NOMO-1 (cell line): ENCODE data around the gene UBTD2.
A peak's percentile ranks its signal among the peaks of the same experiment; 100 is the strongest.
"Not testable (repeated sequence)": the region's sequence is repeated elsewhere in the genome, so short reads cannot be mapped to it uniquely, and the experiment has no call there.

Source experiments
- DNase-seq, 2 experiments: peaks; one replicate each; lab custom pipeline; 2025; ENCODE audit not compliant: unreplicated experiment in 2 of 2; lab: John Stamatoyannopoulos, UW

The UBTD2 gene, protein sequence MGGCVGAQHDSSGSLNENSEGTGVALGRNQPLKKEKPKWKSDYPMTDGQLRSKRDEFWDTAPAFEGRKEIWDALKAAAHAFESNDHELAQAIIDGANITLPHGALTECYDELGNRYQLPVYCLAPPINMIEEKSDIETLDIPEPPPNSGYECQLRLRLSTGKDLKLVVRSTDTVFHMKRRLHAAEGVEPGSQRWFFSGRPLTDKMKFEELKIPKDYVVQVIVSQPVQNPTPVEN

DNA sequence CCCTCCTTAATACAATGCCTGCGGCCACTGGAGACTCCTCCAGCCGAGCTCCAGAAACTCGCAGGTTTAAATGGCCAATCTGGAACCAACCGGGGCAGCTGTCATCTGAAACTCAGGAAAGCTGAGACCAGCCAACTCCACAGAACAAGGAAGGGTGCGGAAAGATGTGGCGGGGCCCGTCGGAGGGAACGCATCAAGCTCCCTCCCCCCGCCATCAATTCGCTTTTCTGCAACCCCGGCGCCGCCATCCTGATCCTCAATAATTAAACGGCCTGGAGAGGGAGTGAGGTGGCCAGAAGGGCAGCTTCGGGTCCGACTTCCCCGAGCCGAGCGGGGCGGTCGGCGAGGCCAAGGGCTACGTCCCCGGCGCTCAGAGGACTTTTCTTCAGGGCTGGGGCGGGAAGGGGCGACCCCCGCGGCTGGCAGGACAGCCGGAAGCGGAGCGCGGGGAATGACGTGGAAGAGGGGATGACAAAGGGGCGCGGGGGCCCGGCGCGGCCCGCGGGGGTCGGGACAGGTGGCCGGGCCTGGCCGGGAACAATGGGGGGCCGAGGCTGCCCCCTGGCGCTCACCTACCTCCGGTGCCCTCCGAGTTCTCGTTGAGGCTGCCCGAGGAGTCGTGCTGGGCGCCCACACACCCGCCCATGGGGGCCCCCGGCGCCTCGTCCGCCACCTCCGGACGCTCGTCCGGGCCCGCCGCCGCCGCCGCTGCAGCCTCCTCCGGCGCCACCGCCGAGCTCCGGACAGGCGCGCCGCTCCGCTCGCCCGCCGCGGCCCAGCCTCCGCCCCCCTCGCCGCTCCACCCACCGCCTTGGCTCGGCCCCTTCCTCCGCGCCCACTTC is at the start of gene UBTD2:
UBTD2 (minus strand) TSS at position 745 of the 842 bp plus-strand sequence; CDS start at position 646, 99 bp downstream.
- DNase-seq, result peak; percentile 78 to 87

DNA sequence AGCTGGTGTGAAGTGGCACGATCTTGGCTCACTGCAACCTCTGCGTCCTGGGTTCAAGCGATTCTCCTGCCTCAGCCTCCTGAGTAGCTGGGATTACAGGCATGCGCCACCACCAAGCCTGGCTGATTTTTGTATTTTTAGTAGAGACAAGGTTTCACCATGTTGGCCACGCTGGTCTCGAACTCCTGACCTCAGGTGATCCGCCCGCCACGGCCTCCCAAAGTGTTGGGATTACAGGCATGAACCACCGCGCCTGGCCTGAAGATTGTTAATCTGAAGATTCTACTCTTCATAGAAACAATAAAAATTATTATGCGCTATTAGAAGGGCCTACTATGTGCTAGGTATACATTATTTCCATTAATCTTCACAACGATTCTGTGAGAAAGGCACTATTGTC is 43.3 kb upstream of the UBTD2 start:
- not testable (repeated sequence) for DNase-seq

GRCh38 chr5:172325452-172325851 is 41.9 kb upstream of the UBTD2 start:
- DNase-seq, result no peak

DNA sequence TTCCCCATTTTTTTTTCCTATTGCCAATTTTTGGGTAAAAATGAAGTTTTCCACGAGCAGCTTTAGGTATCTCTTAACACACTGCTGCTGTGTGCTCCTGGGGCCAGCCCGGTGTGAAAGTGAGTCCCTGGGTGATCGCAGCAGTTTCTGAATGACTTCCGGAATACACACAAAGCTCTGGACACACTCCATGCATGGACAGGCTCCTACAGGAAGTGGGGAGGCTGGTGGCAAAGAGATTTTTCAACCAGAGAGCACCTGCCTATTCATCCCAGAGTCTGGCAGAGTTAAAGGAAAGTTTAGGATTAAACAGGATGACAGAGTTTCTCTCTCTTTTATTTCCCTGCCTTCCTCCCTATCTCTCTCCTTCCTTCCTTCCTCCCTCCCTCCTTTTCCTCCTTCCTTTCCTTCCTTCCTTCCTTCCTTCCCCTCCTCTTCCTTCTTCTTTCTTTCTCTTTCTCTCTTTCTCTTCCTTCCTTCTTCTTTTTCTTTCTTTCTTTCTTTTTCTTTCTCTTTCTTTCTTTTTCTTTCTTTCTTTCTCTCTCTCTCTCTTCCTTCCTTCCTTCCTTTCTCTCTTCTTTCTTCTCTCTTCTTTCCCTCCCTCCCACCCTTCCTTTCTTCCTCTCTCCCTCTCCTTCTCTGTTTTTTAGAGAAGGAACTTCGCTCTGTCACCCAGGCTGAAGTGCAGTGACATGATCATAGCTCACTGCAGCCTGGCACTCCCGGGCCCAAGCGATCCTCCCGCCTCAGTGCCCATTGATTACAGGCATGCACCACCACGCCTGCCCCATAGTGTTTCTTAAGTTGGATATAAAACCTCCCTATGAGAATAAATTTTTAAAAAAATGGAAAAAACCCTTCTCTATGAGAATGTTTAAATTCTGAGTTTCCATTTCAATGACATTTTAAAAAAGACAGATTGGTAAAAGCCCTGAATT is 38.7 kb upstream of the UBTD2 start:
- DNase-seq, result no peak

DNA sequence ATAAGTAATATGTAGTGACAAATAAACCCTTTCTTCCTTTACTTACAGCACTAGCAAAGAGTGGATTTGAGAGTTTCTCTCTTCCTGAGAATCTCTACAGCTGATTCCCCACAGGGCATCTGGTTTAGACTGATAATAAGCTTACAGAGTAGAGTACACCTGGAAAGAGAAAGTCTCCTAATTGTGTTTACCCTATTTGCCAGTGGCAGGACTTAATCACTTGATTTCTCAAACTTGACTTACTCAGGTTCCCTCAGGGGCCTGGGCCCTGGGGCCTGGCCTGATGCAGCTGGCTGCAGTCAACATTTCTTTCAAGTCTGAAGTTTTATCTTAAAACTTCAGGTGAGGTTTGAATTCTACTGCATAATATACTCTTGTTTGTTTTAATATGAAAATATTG is 38.0 kb upstream of the UBTD2 start:
- no peak for DNase-seq

- DNase-seq, result no peak
Observed at GRCh38 chr5:172319708-172320441, 36.3 kb upstream of the UBTD2 start.

DNA sequence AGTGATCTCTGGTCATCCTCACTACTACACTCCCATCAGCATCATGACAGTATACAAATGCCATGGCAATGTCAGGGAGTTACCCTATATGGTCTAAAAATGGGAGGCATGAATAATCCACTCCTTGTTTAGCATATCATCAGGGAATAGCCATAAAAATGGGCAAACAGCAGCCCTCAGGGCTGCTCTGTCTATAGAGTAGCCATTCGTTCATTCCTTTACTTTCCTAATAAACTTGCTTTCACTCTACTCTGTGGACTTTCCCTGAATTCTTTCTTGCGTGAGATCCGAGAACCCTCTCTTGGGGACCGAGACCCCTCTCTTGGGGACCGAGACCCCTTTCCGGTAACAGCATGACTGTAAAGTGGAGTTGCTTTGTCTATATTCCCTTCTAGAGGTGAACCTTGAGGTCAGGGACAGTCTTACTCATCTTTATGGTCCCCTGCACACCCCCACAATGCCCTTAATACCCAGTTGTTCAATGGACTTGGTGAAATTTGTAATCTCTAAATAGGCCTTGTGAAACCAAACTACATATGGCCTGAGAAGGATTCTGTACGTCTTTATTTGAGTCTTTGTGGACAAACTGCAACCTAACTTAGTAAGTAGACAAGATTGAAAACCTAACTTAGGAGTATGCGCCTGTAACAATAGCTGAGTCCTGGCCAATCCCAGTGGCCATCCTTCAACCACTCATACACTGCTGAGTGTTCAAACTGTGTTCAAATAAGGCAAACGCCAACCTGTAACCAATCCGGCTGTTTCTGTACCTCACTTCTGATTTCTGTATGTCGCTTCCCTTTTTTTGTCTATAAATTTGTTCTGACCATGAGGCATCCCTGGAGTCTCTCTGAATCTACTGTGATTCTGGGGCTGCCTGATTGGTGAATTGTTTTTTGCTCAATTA is 32.3 kb upstream of the UBTD2 start:
- DNase-seq, result no peak

DNA sequence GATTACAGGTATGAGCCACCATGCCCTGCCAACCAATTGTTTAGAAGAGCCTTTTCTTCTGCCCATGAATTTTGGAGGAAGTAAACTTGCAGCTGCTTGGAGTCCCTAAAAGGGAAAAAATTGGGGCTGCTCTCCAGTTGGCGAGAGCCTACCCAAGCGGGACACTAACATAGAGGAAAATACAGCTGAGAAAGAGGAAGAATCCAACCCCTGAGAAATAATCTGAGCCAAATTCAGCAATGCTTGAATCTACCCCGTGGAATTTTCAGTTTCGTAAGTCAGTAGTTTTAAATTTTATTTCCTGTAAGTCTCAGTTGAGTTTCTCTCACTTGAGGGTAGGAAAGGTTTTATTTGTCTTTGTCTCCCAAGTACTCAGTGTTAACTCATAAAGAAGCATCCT is 30.4 kb upstream of the UBTD2 start:
- no peak for DNase-seq

DNA sequence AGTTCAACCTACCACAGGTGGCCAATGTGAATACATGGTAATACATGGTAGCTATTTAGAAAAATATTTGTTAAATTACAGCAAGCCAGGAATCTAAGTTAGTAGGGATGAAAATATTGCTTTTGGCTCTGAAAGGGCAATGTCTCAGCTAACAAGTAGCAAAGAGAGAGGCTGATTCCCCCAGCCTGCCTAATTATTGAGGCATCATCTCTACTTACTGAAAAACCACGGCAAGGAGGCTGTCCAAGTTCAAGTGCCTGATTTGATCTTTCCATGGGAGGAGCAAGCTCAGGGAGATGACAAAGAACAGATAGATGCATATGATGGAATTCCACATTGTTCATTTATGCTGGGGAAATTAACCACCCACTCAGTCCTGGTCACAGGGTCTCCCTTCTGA is 28.7 kb upstream of the UBTD2 start:
- DNase-seq, result no peak

GRCh38 chr5:172311605-172312004 is 28.0 kb upstream of the UBTD2 start:
- DNase-seq, result no peak

DNA sequence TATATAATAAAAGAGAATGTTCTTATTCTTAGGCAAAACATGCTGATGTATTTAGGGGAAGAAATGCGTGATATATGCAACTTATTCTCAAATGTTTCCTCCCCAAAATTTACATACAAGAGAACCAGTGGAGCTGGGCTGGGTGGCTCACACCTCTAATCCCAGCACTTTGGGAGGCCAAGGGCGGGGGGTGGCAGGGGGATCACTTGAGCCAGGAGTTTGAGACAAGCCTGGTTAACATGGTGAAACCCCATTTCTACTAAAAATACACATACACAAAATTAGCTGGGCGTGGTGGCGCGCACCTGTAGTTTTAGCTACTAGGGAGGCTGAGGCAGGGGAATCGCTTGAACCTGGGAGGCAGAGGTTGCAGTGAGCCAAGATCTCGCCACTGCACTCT is 27.5 kb upstream of the UBTD2 start:
- DNase-seq, result no peak

DNA sequence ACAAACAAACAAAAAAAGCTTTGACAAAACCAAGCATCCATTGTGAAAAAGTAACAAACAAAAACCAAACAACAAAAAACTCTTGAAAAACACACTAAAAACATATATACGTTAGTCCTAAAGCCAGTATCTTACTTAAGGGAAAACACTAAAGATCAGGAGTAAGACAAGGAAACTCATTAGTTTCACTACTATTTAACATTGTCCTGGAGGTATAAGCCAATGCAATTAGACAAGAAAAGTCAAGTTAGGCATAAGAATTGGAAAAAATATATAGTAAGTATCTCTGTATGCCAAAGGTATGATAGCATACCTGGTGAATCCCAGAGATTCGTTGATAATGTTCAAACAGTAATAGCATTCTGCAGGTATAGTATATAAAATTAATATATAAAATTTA is 21.8 kb upstream of the UBTD2 start:
- DNase-seq, result no peak

- no peak for DNase-seq
Observed at GRCh38 chr5:172303572-172304335, 20.2 kb upstream of the UBTD2 start.

DNA sequence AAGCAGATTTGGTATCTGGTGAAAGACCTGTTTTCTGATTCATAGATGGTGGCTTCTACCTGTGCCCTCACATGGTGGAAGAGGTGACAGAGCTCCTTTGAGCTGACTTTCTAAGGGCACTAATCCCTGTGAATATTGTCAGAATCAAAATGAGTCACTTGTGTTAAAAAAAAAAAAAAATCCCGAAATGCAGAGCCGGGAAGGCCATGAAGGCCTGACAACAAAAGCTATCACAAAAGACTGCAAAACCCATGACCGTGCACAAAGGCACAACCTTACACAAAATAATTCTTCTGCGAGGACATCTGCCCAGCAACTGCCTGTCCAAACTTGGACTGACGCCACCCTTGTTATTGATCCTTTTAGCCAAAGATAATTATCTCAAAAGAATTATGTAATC is 19.6 kb upstream of the UBTD2 start:
- no peak for DNase-seq

DNA sequence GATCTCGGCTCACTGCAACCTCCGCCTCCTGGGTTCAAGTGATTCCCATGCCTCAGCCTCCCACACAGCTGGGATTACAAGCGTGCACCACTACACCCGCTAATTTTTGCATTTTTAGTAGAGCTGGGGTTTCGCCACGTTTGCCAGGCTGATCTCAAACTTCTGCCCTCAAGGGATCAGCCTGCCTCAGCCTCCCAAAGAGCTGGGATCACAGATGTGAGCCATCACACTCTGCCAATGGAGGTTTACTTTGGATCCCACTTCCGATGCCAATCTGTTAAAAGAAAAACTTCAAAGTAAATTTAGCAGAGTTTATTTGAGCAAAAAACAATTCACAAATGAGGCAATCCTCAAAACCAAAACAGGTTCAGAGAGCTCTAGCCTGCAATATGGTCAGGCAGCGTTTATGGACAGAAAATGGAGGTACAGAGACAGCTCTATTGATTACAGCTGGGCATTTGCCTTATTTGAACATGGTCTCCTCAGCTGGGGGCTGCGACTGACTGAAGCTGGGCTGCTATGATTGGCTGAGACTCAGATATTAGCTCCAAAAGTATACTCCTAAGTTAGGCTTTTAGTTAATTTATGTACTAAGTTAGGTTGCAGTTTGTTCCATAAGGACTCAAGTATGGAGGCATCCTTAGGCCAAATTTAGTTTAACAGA is 18.6 kb upstream of the UBTD2 start:
- no peak for DNase-seq

DNA sequence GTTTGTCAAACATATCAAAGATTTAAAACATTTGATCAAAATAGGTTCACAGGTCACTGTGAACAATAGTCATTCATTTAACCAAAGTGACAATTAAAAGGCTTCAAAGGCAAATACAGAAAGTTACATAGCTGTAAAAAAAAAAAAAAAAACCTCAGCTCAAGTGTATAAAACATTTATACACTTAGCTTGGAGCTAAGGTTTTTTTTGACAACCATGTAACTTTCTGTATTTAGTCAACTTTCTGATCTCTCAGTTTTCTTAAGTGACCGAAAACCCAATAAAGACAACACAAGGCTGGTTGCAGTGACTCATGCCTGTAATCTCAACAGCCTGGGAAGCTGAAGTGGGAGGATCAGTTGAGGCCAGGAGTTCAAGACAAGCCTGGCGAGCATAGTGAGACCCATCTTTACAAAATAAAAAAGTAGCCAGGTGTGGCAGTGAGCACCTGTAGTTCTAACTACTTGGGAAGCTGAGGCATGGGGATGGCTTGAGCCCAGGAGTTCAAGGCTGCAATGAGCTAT is 16.4 kb upstream of the UBTD2 start:
- no peak for DNase-seq

- no peak for DNase-seq
Observed at GRCh38 chr5:172294831-172295230, 11.3 kb upstream of the UBTD2 start.

GRCh38 chr5:172293745-172294342 is 10.3 kb upstream of the UBTD2 start:
- DNase-seq, result no peak
